Measurements from ENCODE around the gene GPR146. TPM values are rescaled to one million over a fixed set of nuclear protein-coding genes. Genes with fewer than 3 reads are reported as not detected.

The GPR146 gene
- total and polyA plus RNA-seq, 2 of the 13 experiments (the other 11 are each of a cell fraction or from before 2014, with no cell fraction given), result 2.0 to 15.9 TPM

DNA sequence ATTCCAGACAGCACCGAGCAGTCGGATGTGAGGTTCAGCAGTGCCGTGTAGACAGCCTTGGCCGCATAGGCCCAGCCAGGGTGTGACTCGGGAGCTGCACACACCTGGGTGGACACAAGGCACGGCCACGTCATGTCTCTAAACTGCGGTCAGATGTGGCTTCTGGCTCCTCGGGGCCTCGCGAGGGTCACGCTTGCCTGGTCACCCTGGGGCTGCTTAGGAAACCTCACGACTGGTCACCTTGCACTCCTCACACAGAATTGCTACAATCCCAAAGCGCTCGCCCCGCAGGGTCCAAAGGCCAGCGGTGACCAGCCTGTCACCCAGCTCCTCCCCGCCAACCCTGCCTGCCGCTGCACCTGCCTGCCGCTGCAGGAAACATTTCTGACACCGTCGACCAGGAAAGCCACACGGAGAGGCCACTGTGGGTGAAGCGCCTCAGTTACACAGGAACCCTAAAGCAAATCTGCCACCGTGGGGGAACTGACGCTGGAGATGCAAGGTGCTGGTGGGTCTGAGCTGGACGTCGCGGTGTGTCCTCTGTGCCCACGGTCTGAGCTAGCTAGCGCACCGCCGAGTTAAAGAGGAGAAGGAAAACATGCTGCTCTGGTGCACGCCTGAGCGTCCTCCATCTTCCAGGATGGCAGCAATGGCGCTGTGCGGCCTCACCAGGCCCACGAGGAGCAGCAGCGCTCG, 48.6 kb downstream of the GPR146 start (continued):
- TF ChIP-seq, protein P1, sequence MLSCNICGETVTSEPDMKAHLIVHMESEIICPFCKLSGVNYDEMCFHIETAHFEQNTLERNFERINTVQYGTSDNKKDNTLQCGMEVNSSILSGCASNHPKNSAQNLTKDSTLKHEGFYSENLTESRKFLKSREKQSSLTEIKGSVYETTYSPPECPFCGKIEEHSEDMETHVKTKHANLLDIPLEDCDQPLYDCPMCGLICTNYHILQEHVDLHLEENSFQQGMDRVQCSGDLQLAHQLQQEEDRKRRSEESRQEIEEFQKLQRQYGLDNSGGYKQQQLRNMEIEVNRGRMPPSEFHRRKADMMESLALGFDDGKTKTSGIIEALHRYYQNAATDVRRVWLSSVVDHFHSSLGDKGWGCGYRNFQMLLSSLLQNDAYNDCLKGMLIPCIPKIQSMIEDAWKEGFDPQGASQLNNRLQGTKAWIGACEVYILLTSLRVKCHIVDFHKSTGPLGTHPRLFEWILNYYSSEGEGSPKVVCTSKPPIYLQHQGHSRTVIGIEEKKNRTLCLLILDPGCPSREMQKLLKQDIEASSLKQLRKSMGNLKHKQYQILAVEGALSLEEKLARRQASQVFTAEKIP (CRISPR knock-in tag; IDR thresholded peaks at IDR 0.05; ENCODE audit: borderline replicate concordance), result no peak
- peak; percentile 92 for TF ChIP-seq ASH2L (IDR thresholded peaks at IDR 0.05; ENCODE audit: insufficient read length, low read depth, low read length)
- TF ChIP-seq KAT2B (IDR thresholded peaks at IDR 0.05; ENCODE audit: borderline replicate concordance, low read depth, low read length), result no peak
- TF ChIP-seq, protein P2, sequence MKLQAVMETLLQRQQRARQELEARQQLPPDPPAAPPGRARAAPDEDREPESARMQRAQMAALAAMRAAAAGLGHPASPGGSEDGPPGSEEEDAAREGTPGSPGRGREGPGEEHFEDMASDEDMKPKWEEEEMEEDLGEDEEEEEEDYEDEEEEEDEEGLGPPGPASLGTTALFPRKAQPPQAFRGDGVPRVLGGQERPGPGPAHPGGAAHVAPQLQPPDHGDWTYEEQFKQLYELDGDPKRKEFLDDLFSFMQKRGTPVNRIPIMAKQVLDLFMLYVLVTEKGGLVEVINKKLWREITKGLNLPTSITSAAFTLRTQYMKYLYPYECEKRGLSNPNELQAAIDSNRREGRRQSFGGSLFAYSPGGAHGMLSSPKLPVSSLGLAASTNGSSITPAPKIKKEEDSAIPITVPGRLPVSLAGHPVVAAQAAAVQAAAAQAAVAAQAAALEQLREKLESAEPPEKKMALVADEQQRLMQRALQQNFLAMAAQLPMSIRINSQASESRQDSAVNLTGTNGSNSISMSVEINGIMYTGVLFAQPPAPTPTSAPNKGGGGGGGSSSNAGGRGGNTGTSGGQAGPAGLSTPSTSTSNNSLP (IDR thresholded peaks at IDR 0.05; ENCODE audit: low read depth, low read length), result no peak
- TF ChIP-seq, protein P3, sequence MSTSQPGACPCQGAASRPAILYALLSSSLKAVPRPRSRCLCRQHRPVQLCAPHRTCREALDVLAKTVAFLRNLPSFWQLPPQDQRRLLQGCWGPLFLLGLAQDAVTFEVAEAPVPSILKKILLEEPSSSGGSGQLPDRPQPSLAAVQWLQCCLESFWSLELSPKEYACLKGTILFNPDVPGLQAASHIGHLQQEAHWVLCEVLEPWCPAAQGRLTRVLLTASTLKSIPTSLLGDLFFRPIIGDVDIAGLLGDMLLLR (CRISPR knock-in tag; IDR thresholded peaks at IDR 0.05), result no peak
- TF ChIP-seq BHLHE40 (IDR thresholded peaks at IDR 0.05; ENCODE audit: low read length), result peak; percentile 50
- TF ChIP-seq, protein P4, sequence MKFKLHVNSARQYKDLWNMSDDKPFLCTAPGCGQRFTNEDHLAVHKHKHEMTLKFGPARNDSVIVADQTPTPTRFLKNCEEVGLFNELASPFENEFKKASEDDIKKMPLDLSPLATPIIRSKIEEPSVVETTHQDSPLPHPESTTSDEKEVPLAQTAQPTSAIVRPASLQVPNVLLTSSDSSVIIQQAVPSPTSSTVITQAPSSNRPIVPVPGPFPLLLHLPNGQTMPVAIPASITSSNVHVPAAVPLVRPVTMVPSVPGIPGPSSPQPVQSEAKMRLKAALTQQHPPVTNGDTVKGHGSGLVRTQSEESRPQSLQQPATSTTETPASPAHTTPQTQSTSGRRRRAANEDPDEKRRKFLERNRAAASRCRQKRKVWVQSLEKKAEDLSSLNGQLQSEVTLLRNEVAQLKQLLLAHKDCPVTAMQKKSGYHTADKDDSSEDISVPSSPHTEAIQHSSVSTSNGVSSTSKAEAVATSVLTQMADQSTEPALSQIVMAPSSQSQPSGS (CRISPR knock-in tag; IDR thresholded peaks at IDR 0.05), result 0 out of 2 replicates have a peak, but pooled peaks have one; percentile 28
- TF ChIP-seq, protein P5, sequence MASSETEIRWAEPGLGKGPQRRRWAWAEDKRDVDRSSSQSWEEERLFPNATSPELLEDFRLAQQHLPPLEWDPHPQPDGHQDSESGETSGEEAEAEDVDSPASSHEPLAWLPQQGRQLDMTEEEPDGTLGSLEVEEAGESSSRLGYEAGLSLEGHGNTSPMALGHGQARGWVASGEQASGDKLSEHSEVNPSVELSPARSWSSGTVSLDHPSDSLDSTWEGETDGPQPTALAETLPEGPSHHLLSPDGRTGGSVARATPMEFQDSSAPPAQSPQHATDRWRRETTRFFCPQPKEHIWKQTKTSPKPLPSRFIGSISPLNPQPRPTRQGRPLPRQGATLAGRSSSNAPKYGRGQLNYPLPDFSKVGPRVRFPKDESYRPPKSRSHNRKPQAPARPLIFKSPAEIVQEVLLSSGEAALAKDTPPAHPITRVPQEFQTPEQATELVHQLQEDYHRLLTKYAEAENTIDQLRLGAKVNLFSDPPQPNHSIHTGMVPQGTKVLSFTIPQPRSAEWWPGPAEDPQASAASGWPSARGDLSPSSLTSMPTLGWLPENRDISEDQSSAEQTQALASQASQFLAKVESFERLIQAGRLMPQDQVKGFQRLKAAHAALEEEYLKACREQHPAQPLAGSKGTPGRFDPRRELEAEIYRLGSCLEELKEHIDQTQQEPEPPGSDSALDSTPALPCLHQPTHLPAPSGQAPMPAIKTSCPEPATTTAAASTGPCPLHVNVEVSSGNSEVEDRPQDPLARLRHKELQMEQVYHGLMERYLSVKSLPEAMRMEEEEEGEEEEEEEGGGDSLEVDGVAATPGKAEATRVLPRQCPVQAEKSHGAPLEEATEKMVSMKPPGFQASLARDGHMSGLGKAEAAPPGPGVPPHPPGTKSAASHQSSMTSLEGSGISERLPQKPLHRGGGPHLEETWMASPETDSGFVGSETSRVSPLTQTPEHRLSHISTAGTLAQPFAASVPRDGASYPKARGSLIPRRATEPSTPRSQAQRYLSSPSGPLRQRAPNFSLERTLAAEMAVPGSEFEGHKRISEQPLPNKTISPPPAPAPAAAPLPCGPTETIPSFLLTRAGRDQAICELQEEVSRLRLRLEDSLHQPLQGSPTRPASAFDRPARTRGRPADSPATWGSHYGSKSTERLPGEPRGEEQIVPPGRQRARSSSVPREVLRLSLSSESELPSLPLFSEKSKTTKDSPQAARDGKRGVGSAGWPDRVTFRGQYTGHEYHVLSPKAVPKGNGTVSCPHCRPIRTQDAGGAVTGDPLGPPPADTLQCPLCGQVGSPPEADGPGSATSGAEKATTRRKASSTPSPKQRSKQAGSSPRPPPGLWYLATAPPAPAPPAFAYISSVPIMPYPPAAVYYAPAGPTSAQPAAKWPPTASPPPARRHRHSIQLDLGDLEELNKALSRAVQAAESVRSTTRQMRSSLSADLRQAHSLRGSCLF (CRISPR knock-in tag; IDR thresholded peaks at IDR 0.05; ENCODE audit: borderline replicate concordance), result no peak
- peak; percentile 71 for TF ChIP-seq ZNF501 (CRISPR knock-in tag; IDR thresholded peaks at IDR 0.05)
- TF ChIP-seq ZNF674 (CRISPR knock-in tag; IDR thresholded peaks at IDR 0.05; ENCODE audit: low read depth), result no peak
- TF ChIP-seq JDP2 (CRISPR knock-in tag; IDR thresholded peaks at IDR 0.05; ENCODE audit: borderline replicate concordance), result no peak
- TF ChIP-seq, protein P6, sequence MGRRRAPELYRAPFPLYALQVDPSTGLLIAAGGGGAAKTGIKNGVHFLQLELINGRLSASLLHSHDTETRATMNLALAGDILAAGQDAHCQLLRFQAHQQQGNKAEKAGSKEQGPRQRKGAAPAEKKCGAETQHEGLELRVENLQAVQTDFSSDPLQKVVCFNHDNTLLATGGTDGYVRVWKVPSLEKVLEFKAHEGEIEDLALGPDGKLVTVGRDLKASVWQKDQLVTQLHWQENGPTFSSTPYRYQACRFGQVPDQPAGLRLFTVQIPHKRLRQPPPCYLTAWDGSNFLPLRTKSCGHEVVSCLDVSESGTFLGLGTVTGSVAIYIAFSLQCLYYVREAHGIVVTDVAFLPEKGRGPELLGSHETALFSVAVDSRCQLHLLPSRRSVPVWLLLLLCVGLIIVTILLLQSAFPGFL (CRISPR knock-in tag; IDR thresholded peaks at IDR 0.05), result no peak
- peak; percentile 45; the same call in 1 of the 2 replicates for TF ChIP-seq BORCS8-MEF2B (CRISPR knock-in tag; IDR thresholded peaks at IDR 0.05)
- no peak for TF ChIP-seq NR3C1 (CRISPR knock-in tag; IDR thresholded peaks at IDR 0.05)
- no peak for TF ChIP-seq EP300 (IDR thresholded peaks at IDR 0.05; ENCODE audit: low read depth in 2 of 2, low read length in 2 of 2)
- TF ChIP-seq EP300 (CRISPR knock-in tag; IDR thresholded peaks at IDR 0.05; ENCODE audit: borderline replicate concordance), result peak; percentile 35; the same call in 1 of the 2 replicates
- TF ChIP-seq NFRKB (IDR thresholded peaks at IDR 0.05), result no peak

Measured in HepG2 (cell line).